SU-DHL-6 (cell line): ENCODE results near the gene CFL1.
A peak's percentile ranks its signal among the peaks of the same experiment; 100 is the strongest.

ENCODE experiments used
- H2AFZ ChIP-seq: fragments of 200-600 bp; sonication (generic); 2 replicates; pipeline ENCODE4 v1.6.1; 2014; ENCODE audit warnings: low read depth, mild to moderate bottlenecking, moderate library complexity, mixed read lengths, antibody characterized with exemption, low read length; ENCODE audit not compliant: severe bottlenecking
- H3F3A ChIP-seq: fragments of 200-600 bp; shearing (Covaris generic); 2 replicates; pipeline ENCODE4 v1.6.0; 2016; ENCODE audit warnings: antibody characterized with exemption, mild to moderate bottlenecking; ENCODE audit not compliant: insufficient read depth
- H3K27ac ChIP-seq: fragments of 200-600 bp; sonication (generic); 2 replicates; pipeline ENCODE4 v1.5.1; 2016; ENCODE audit warnings: low read depth, mild to moderate bottlenecking, low read length, moderate library complexity, mixed read lengths
- H3K27me3 ChIP-seq: fragments of 200-600 bp; sonication (generic), shearing (Covaris generic); 2 replicates; pipeline ENCODE4 v1.6.0; 2014; ENCODE audit warnings: mild to moderate bottlenecking, low read length
- H3K36me3 ChIP-seq: fragments of 200-600 bp; sonication (generic); 2 replicates; pipeline ENCODE4 v1.6.1; 2014; ENCODE audit warnings: mild to moderate bottlenecking, low read length, mixed read lengths
- H3K4me2 ChIP-seq: fragments of 300-600, 200-600 bp; shearing (Covaris generic), sonication (generic); 2 replicates; pipeline ENCODE4 v1.6.0; 2014; ENCODE audit warnings: low read length, low read depth, mild to moderate bottlenecking; ENCODE audit not compliant: poor library complexity, severe bottlenecking
- H3K4me3 ChIP-seq: fragments of 200-600 bp; sonication (generic); 2 replicates; pipeline ENCODE4 v1.5.1; 2014; ENCODE audit warnings: antibody characterized with exemption, low read length, mild to moderate bottlenecking, mixed read lengths; ENCODE audit not compliant: insufficient read depth, poor library complexity, severe bottlenecking
- H3K79me2 ChIP-seq: fragments of 200-600 bp; sonication (generic); 2 replicates; pipeline ENCODE4 v1.6.1; 2014; ENCODE audit warnings: mild to moderate bottlenecking, low read length, moderate library complexity; ENCODE audit not compliant: insufficient read depth
- H3K9ac ChIP-seq: fragments of 200-600 bp; sonication (generic); 2 replicates; pipeline ENCODE4 v1.7.0; 2014; ENCODE audit warnings: mild to moderate bottlenecking, low read length
- H3K9me2 ChIP-seq: fragments of 200-600 bp; sonication (generic); replicated peaks from 2 replicates; pipeline ENCODE4 v1.6.1; 2014; ENCODE audit warnings: low read length; ENCODE audit not compliant: insufficient read depth
- H3K9me3 ChIP-seq: fragments of 200-600 bp; sonication (generic); 2 replicates; pipeline ENCODE4 v1.6.1; 2014; ENCODE audit warnings: low read length, mixed read lengths; ENCODE audit not compliant: insufficient read depth
- H4K20me1 ChIP-seq: fragments of 200-600 bp; sonication (generic); 2 replicates; pipeline ENCODE4 v1.6.1; 2014; ENCODE audit warnings: low read depth, mild to moderate bottlenecking, antibody characterized with exemption, low read length, moderate library complexity, mixed read lengths
- EZH2phosphoT487 ChIP-seq: fragments of 200-600 bp; sonication (generic), shearing (Covaris generic); conservative IDR thresholded peaks from 2 replicates; pipeline ENCODE4 v1.6.1; 2018; ENCODE audit warnings: mild to moderate bottlenecking, antibody characterized with exemption, low read length, moderate library complexity, mixed read lengths
- TF ChIP-seq, protein P1 (sequence below): fragments of 200-600 bp; sonication (generic); IDR thresholded peaks from one replicate; pipeline ENCODE4 v1.5.1; 2017; ENCODE audit warnings: antibody characterized with exemption, mild to moderate bottlenecking, low read length, moderate library complexity; ENCODE audit not compliant: insufficient read depth, poor library complexity, severe bottlenecking

The CFL1 gene

DNA sequence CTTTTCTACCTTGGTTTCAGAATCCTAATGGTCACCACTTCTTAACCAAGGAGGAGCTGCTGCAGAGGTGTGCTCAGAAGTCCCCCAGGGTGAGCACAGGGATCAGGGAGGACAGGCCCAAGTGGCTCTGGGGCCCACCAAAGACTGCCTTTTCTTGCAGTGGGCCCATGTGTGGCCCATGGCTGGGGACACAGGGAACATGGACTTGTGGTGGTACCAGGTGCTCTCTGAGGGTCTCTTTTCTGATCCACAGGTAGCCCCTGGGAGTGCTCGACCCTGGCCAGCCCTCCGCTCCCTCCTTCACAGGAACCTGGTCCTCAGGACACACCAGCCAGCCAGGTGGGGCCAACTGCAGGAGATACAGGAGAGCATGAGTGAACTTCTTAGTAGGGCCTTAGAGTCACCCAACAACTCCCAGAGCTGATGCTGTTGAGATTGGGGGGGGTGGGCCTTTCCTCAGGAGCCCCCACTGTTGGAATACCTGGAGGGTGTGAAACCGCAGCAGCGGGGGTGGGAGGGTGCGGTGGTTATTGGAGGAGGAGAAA is 4.3 kb upstream of the CFL1 start:
- TF ChIP-seq EZH2phosphoT487, result no peak
- TF ChIP-seq, protein P1, sequence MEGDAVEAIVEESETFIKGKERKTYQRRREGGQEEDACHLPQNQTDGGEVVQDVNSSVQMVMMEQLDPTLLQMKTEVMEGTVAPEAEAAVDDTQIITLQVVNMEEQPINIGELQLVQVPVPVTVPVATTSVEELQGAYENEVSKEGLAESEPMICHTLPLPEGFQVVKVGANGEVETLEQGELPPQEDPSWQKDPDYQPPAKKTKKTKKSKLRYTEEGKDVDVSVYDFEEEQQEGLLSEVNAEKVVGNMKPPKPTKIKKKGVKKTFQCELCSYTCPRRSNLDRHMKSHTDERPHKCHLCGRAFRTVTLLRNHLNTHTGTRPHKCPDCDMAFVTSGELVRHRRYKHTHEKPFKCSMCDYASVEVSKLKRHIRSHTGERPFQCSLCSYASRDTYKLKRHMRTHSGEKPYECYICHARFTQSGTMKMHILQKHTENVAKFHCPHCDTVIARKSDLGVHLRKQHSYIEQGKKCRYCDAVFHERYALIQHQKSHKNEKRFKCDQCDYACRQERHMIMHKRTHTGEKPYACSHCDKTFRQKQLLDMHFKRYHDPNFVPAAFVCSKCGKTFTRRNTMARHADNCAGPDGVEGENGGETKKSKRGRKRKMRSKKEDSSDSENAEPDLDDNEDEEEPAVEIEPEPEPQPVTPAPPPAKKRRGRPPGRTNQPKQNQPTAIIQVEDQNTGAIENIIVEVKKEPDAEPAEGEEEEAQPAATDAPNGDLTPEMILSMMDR, result no peak

DNA sequence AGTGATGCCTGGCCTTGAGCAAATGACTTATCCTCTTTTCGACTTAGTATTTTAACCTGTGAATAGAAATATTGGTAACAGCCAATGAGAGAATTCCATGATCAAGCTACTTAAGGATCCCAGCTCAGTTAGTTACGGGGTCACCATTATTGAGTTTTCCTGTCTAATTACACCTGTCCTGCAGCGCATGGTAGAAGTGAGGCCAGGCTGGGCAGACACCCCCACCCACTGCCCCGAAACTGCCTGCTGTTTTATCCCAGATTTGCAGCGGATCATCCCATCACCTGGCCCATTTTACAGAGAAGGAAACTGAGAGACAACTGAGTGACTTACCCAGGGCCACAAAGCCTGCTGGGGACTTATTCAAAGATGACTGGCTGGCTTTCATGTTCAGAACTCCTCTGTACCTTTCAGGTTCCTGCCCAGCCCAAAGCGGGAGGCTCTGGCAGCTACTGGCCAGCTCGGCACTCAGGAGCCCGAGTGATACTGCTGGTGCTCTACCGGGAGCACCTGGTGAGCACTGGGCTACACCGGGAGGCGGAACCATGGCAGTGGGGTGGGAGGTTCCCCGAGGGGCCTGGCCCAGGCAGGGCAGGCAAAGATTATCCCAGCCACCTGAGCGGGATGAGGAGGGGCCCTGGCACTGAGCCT is 3.7 kb upstream of the CFL1 start:
- Histone ChIP-seq H3K4me2 (peak overlapping the region; percentile 94), H3K9me2 (no peaks in the 10 kb centered on the region), H3F3A (peaks cover 10% of the 10 kb centered on the region), H2AFZ (no peak overlapping the region), H3K36me3 (peaks cover 1% of the 10 kb centered on the region; the same call in 1 of the 2 replicates), H3K9ac (peak overlapping the region; percentile 97), H3K79me2 (peaks cover 29% of the 10 kb centered on the region), H3K4me3 (peak overlapping the region; percentile 63), H3K27ac (no peak overlapping the region), H3K27me3 (no peaks in the 10 kb centered on the region), H4K20me1 (peaks cover 1% of the 10 kb centered on the region), H3K9me3 (no peaks in the 10 kb centered on the region)
- TF ChIP-seq, protein P1, result no peak
- TF ChIP-seq EZH2phosphoT487, result no peak

More for the DNA sequence above, 4.3 kb upstream of the CFL1 start:
- H3K4me2 ChIP-seq, result no peak overlapping the region
- no peaks in the 10 kb centered on the region for H3K9me2 ChIP-seq
- H3K9me3 ChIP-seq, result no peaks in the 10 kb centered on the region
- H3F3A ChIP-seq, result peaks cover 8% of the 10 kb centered on the region
- no peak overlapping the region for H3K9ac ChIP-seq
- H3K27ac ChIP-seq, result no peak overlapping the region
- no peak overlapping the region for H3K4me3 ChIP-seq
- H3K79me2 ChIP-seq, result peaks cover 23% of the 10 kb centered on the region
- no peaks in the 10 kb centered on the region for H4K20me1 ChIP-seq
- H3K27me3 ChIP-seq, result no peaks in the 10 kb centered on the region
- H3K36me3 ChIP-seq, result no peaks in the 10 kb centered on the region
- H2AFZ ChIP-seq, result no peak overlapping the region

DNA sequence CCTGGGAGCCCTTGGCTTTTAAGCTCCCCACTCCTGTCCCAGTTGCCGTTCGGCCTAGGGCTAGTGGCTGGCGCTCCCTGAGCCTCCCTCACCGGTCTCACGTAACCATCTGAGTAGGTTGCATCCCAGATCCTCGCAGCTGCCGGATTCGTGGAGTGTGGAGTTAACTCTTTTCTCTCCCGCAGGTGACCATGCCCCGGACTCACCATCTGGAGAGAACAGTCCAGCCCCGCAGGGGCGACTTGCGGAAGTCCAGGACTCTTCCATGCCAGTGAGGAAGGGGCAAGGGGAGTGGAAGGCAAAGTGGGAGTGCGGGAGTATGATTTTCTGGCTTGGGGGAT is 3.2 kb upstream of the CFL1 start:
- H3K9me2 ChIP-seq, result no peaks in the 10 kb centered on the region
- H3K9me3 ChIP-seq, result no peaks in the 10 kb centered on the region
- H4K20me1 ChIP-seq, result peaks cover 6% of the 10 kb centered on the region
- peak overlapping the region; percentile 94 for H3K4me2 ChIP-seq
- peak overlapping the region; percentile 97 for H3K9ac ChIP-seq
- no peak for TF ChIP-seq EZH2phosphoT487
- TF ChIP-seq, protein P1, result no peak
- peak overlapping the region; percentile 90 for H3K27ac ChIP-seq
- H3K36me3 ChIP-seq, result peaks cover 6% of the 10 kb centered on the region
- H3K79me2 ChIP-seq, result peaks cover 35% of the 10 kb centered on the region
- H3K27me3 ChIP-seq, result no peaks in the 10 kb centered on the region
- peak overlapping the region; percentile 63 for H3K4me3 ChIP-seq
- no peak overlapping the region for H2AFZ ChIP-seq
- H3F3A ChIP-seq, result peaks cover 15% of the 10 kb centered on the region
